Ramos (cell line): ENCODE measurements around the gene OR52W1.

Source experiments
- in situ Hi-C: fragments of 300-500 bp; cut with MboI; formaldehyde crosslinking; loops from one replicate; pipeline ENCODE4 v1.14.3; 2022; ENCODE audit warnings: low sequenced_read_pairs; ENCODE audit not compliant: unreplicated experiment

OR52W1 gene

GRCh38 chr11:6214530-6214929 is 15.5 kb downstream of the OR52W1 start:
- in situ Hi-C loops: no loop called here

GRCh38 chr11:6216501-6216900 is 17.5 kb downstream of the OR52W1 start:
- in situ Hi-C loops: no loop called here

- in situ Hi-C loops: no loop called here
These were observed 18.7 kb downstream of the OR52W1 start for GRCh38 chr11:6217722-6218121.

GRCh38 chr11:6219359-6219758 is 20.3 kb downstream of the OR52W1 start:
- in situ Hi-C loops: no loop called here

- in situ Hi-C loops: no loop called here
These were observed 24.8 kb downstream of the OR52W1 start for GRCh38 chr11:6223854-6224253.

GRCh38 chr11:6224421-6224820 is 25.4 kb downstream of the OR52W1 start:
- in situ Hi-C loops: no loop called here

- in situ Hi-C loops: no loop called here
These were observed 26.0 kb downstream of the OR52W1 start for GRCh38 chr11:6225024-6225423.

- in situ Hi-C loops: no loop called here
These were observed 26.9 kb downstream of the OR52W1 start for GRCh38 chr11:6225896-6226295.

GRCh38 chr11:6228520-6228919 is 29.5 kb downstream of the OR52W1 start:
- in situ Hi-C loops: no loop called here

GRCh38 chr11:6229911-6230310 is 30.9 kb downstream of the OR52W1 start:
- in situ Hi-C loops: no loop called here

GRCh38 chr11:6232899-6233298 is 33.9 kb downstream of the OR52W1 start:
- in situ Hi-C loops: no loop called here

GRCh38 chr11:6233984-6234386 is 35.0 kb downstream of the OR52W1 start:
- in situ Hi-C loops: no loop called here

- in situ Hi-C loops: no loop called here
These were observed 35.5 kb downstream of the OR52W1 start, which contains the start of gene FHIP1B for GRCh38 chr11:6234387-6235107. Gene FHIP1B (minus strand): TSS chr11:6234636. CDS start chr11:6224516, 10,120 bp downstream.

- in situ Hi-C loops: no loop called here
These were observed 38.2 kb downstream of the OR52W1 start for GRCh38 chr11:6237266-6237665.

- in situ Hi-C loops: no loop called here
These were observed 38.8 kb downstream of the OR52W1 start for GRCh38 chr11:6237761-6238302.

GRCh38 chr11:6238902-6239301 is 39.9 kb downstream of the OR52W1 start, which contains the start of gene CNGA4:
Gene CNGA4 (plus strand): TSS chr11:6239089. CDS start chr11:6239207, 118 bp downstream.
- in situ Hi-C loops: no loop called here

- in situ Hi-C loops: loop anchor here (10.0 kb wide), 1 partner anchor 115 kb away; no protein-coding TSS in a partner anchor
These were observed 41.1 kb downstream of the OR52W1 start for GRCh38 chr11:6240139-6240538.

- in situ Hi-C loops: loop anchor here (10.0 kb wide), 1 partner anchor 114 kb away; no protein-coding TSS in a partner anchor
These were observed 41.8 kb downstream of the OR52W1 start for GRCh38 chr11:6240781-6241180.

GRCh38 chr11:6241316-6241715 is 42.3 kb downstream of the OR52W1 start:
- in situ Hi-C loops: loop anchor here (10.0 kb wide), 1 partner anchor 113 kb away; no protein-coding TSS in a partner anchor

GRCh38 chr11:6245536-6245935 is 46.5 kb downstream of the OR52W1 start:
- in situ Hi-C loops: loop anchor here (10.0 kb wide), 1 partner anchor 109 kb away; no protein-coding TSS in a partner anchor

- in situ Hi-C loops: loop anchor here (10.0 kb wide), 1 partner anchor 107 kb away; no protein-coding TSS in a partner anchor
These were observed 49.2 kb downstream of the OR52W1 start for GRCh38 chr11:6248248-6248647.
